GM18951 (cell line): ENCODE measurements around the gene COX5A.
"Not testable (repeated sequence)": the region's sequence is repeated elsewhere in the genome, so short reads cannot be mapped to it uniquely, and the experiment has no call there.

Experiments used
- POLR2A ChIP-seq: IDR thresholded peaks from 4 replicates; pipeline ENCODE4 v1.6.1; 2011; ENCODE audit warnings: mild to moderate bottlenecking; ENCODE audit not compliant: insufficient read length, insufficient read depth; ENCODE audit errors: extremely low read depth
- in situ Hi-C: fragments of 300-500 bp; cut with MboI; formaldehyde crosslinking; loops from one replicate; pipeline ENCODE4 v1.12.0; 2022; ENCODE audit warnings: low sequenced_read_pairs, mixed read lengths, inconsistent platforms; ENCODE audit not compliant: unreplicated experiment

COX5A gene

GRCh38 chr15:74933573-74933972 lies 4.3 kb downstream of the COX5A start:
- in situ Hi-C loops = loop anchor here (25.0 kb wide), 1 partner anchor 296 kb away; no protein-coding TSS in a partner anchor
- no peak for TF ChIP-seq POLR2A

- TF ChIP-seq POLR2A = no peak
- in situ Hi-C loops = loop anchor here (25.0 kb wide), 1 partner anchor 291 kb away; no protein-coding TSS in a partner anchor
Observed at GRCh38 chr15:74928771-74929198, 9.1 kb downstream of the COX5A start.

GRCh38 chr15:74924525-74924924 lies 13.3 kb downstream of the COX5A start:
- no peak for TF ChIP-seq POLR2A
- in situ Hi-C loops = no loop called here

- in situ Hi-C loops = no loop called here
- TF ChIP-seq POLR2A = no peak
Observed at GRCh38 chr15:74920456-74920855, 17.4 kb downstream of the COX5A start.

GRCh38 chr15:74917676-74918075 lies 20.2 kb downstream of the COX5A start:
- in situ Hi-C loops = no loop called here
- TF ChIP-seq POLR2A = no peak

- in situ Hi-C loops = not testable (repeated sequence)
Observed at GRCh38 chr15:74913799-74914198, 24.1 kb downstream of the COX5A start.

- in situ Hi-C loops = no loop called here
- no peak for TF ChIP-seq POLR2A
Observed at GRCh38 chr15:74913041-74913440, 24.8 kb downstream of the COX5A start.

GRCh38 chr15:74908635-74909034 lies 29.2 kb downstream of the COX5A start:
- TF ChIP-seq POLR2A = no peak
- in situ Hi-C loops = no loop called here

GRCh38 chr15:74907163-74907870 lies 30.6 kb downstream of the COX5A start:
- TF ChIP-seq POLR2A = no peak
- in situ Hi-C loops = no loop called here

GRCh38 chr15:74906450-74907162 lies 31.3 kb downstream of the COX5A start, which contains the start of gene FAM219B:
TSS of gene FAM219B (minus strand) at chr15:74906851. CDS start at chr15:74906800, 51 bp downstream.
- TF ChIP-seq POLR2A = peak; percentile 93
- in situ Hi-C loops = no loop called here

GRCh38 chr15:74906067-74906449 lies 31.8 kb downstream of the COX5A start:
- in situ Hi-C loops = no loop called here
- TF ChIP-seq POLR2A = no peak

GRCh38 chr15:74904190-74904805 lies 33.6 kb downstream of the COX5A start:
- in situ Hi-C loops = no loop called here
- TF ChIP-seq POLR2A = no peak

GRCh38 chr15:74903676-74904075 lies 34.2 kb downstream of the COX5A start:
- no peak for TF ChIP-seq POLR2A
- in situ Hi-C loops = no loop called here
